Upper lobe of right lung (tissue), 1 donor: ENCODE data around the gene PTPRG. TPM values are rescaled to one million over a fixed set of nuclear protein-coding genes. Genes with fewer than 3 reads are reported as not detected.

Experiments
- ATAC-seq: fragments of 200-7000 bp; cut with Tn5 transposase; one replicate; pipeline ENCODE4 v1.9.1; 2020; ENCODE audit warnings: mild to moderate bottlenecking, moderate library complexity
- DNase-seq: peaks from one replicate; pipeline ENCODE4 v3.0.0-alpha.2; 2020
- H3K27ac ChIP-seq: fragments of 200-600 bp; one replicate; pipeline ENCODE4 v1.8.0; 2022
- H3K27me3 ChIP-seq: fragments of 200-600 bp; one replicate; pipeline ENCODE4 v1.8.0; 2022; ENCODE audit warnings: mild to moderate bottlenecking
- H3K36me3 ChIP-seq: fragments of 200-600 bp; one replicate; pipeline ENCODE4 v1.8.0; 2022
- H3K4me1 ChIP-seq: fragments of 200-600 bp; one replicate; pipeline ENCODE4 v1.8.0; 2022
- H3K4me3 ChIP-seq: fragments of 200-600 bp; one replicate; pipeline ENCODE4 v1.8.0; 2022; ENCODE audit warnings: mild to moderate bottlenecking
- H3K9me3 ChIP-seq: fragments of 200-600 bp; one replicate; pipeline ENCODE4 v1.8.0; 2022
- CTCF ChIP-seq: fragments of 200-600 bp; IDR thresholded peaks from one replicate; pipeline ENCODE4 v1.8.0; 2022; ENCODE audit warnings: antibody characterized with exemption
- intact Hi-C: fragments of 100-400 bp; cut with DNase I; formaldehyde crosslinking; loops from one replicate; pipeline ENCODE4 v1.11.0; 2022
- total RNA-seq: library from RNA; stranded (reverse); fragmentation: NEBNext Ultra II Directional; extraction: Animal tissue kit (Norgen Biotek cat#: 25700); gene quantifications from one replicate; pipeline ENCODE4 v1.2.1, GENCODE V29; 2021
- donor health status: DM: no; HTN: yes; CAD: no; lungs with severe emphysema.

The PTPRG gene
- total RNA-seq, 1 donor from 2014 or later = 86.7 TPM

GRCh38 chr3:61741551-61741950, 180.2 kb downstream of the PTPRG start:
- Histone ChIP-seq H3K4me3 (no peak overlapping the region), H3K9me3 (no peaks in the 10 kb centered on the region), H3K36me3 (no peaks in the 10 kb centered on the region), H3K4me1 (peaks cover 10% of the 10 kb centered on the region), H3K27ac (no peak overlapping the region), H3K27me3 (no peaks in the 10 kb centered on the region)
- intact Hi-C loops = no loop called here
- no peak for TF ChIP-seq CTCF
- DNase-seq (no peak), ATAC-seq (no peak)

DNA sequence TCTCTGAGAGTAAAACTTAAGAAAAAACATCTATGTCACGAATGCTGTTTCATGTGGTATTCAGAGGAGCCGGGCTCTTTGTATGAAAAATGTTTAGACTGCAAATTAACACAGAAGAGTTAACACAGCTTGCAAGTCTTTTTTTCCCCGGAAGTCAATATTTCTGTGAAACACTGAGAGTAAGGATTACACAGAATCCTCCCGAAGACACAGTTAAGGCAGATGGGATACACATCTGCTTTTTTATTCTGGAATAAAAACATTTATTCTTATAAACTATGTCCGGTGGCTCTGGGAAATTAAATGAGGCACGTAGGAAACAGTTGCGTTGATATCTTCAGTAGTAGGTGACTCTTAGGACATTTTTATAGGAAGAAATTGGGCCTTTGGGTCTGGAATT, 180.6 kb downstream of the PTPRG start:
- Histone ChIP-seq H3K9me3 (no peaks in the 10 kb centered on the region), H3K4me3 (no peak overlapping the region), H3K4me1 (peaks cover 10% of the 10 kb centered on the region), H3K36me3 (no peaks in the 10 kb centered on the region), H3K27me3 (no peaks in the 10 kb centered on the region), H3K27ac (no peak overlapping the region)
- intact Hi-C loops = no loop called here
- ATAC-seq (no peak), DNase-seq (no peak)
- TF ChIP-seq CTCF = no peak

DNA sequence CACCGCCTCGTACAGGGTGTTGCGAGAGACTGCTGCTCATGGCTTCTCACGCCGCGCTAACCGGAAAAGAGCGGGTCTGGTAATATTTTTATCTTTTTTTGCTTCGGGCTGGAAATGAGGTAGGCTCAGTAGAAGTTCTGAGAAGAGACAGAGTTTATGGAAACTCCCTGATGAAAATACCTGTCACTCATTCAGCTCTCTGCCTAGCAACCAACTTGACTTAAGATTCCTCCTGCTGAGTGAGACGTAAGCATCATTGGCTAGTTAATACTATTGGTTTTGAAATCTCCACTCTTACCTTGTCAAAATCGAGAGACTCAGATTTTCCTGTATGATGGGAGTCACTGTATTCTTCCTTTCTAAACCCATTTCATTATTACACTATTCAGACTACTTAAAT, 181.7 kb downstream of the PTPRG start:
- intact Hi-C loops = no loop called here
- H3K9me3 ChIP-seq = no peaks in the 10 kb centered on the region
- no peak for DNase-seq
- H3K27ac ChIP-seq = no peak overlapping the region
- H3K4me3 ChIP-seq = no peak overlapping the region
- H3K36me3 ChIP-seq = no peaks in the 10 kb centered on the region
- peaks cover 10% of the 10 kb centered on the region for H3K4me1 ChIP-seq
- no peak for TF ChIP-seq CTCF
- H3K27me3 ChIP-seq = no peaks in the 10 kb centered on the region
- ATAC-seq = no peak

- DNase-seq (no peak), ATAC-seq (no peak)
- Histone ChIP-seq H3K27ac (no peak overlapping the region), H3K4me3 (no peak overlapping the region), H3K27me3 (no peaks in the 10 kb centered on the region), H3K9me3 (no peaks in the 10 kb centered on the region), H3K36me3 (no peaks in the 10 kb centered on the region), H3K4me1 (peaks cover 10% of the 10 kb centered on the region)
- no peak for TF ChIP-seq CTCF
- intact Hi-C loops = no loop called here
Measured at GRCh38 chr3:61743686-61744242, 182.4 kb downstream of the PTPRG start.

DNA sequence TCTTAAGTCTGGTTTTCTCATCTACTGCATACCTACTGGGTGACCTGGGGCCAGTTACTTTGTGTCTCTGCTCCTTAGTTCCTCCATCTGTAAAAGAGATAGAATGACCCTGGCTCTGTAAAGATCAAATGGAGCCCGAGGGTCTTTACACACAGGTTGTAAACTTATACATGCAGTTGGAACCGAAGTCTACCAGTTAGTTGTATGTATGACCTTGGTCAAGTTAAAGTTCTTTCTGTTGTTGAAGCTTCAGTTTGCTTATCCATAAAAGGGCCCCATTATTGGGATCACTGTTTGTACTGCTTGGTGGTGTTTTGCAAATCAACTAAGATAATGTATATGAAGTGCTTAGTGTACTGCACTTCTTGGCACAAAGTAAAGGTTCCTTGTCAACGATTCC, 186.9 kb downstream of the PTPRG start:
- Histone ChIP-seq H3K27me3 (no peaks in the 10 kb centered on the region), H3K9me3 (no peaks in the 10 kb centered on the region), H3K4me3 (no peak overlapping the region), H3K27ac (no peak overlapping the region), H3K36me3 (no peaks in the 10 kb centered on the region), H3K4me1 (peaks cover 6% of the 10 kb centered on the region)
- ATAC-seq = no peak
- DNase-seq = no peak
- intact Hi-C loops = no loop called here
- TF ChIP-seq CTCF = no peak

GRCh38 chr3:61750766-61751165, 189.4 kb downstream of the PTPRG start:
- TF ChIP-seq CTCF = no peak
- ATAC-seq = no peak
- intact Hi-C loops = no loop called here

More at GRCh38 chr3:61750766-61751165, 189.4 kb downstream of the PTPRG start:
- Histone ChIP-seq H3K4me3 (no peak overlapping the region), H3K9me3 (no peaks in the 10 kb centered on the region), H3K36me3 (no peaks in the 10 kb centered on the region), H3K27ac (no peak overlapping the region), H3K27me3 (no peaks in the 10 kb centered on the region), H3K4me1 (peaks cover 6% of the 10 kb centered on the region)
- no peak for DNase-seq
